Renal cortex interstitium (tissue), 11 donors: ENCODE results near the gene OR51V1. TPM values are rescaled to one million over a fixed set of nuclear protein-coding genes. Genes with fewer than 3 reads are reported as not detected.
"Not testable (repeated sequence)": the region's sequence is repeated elsewhere in the genome, so short reads cannot be mapped to it uniquely, and the experiment has no call there.

Experiments used
- DNase-seq, 11 donors: peaks; one replicate each; pipeline ENCODE4 v3.0.0-alpha.2; 2013; ENCODE audit warnings: low read depth in 9 of 11, low spot score in 4 of 11; ENCODE audit errors: extremely low read depth in 1 of 11
- polyA plus RNA-seq, 3 donors: library from polyadenylated mRNA; unstranded; fragments of 120-200 nt; gene quantifications; one replicate each; pipeline ENCODE4 v1.2.1, GENCODE V29; 2013; ENCODE audit not compliant: insufficient read length in 3 of 3

OR51V1 gene
- polyA plus RNA-seq, 3 donors, result not detected

DNA sequence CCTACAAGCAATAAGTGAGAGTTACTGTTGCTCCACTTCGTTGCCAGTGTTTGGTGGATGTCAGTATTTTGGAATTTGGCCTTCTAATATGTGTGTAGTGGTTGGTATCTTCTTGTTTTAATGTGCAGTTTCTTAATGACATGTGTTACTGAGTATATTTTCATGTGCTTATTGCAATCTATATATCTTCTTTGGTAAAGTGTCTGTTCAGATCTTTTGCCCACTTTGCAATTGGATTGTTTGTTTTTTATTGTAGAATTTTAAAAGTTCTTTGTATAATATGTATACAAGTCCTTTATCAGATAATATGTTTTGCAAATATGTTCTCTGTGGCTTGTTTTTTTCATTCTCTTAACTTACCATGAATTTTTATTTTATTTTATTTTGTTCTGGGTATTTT lies 7.7 kb downstream of the OR51V1 start:
- no peak for DNase-seq

DNA sequence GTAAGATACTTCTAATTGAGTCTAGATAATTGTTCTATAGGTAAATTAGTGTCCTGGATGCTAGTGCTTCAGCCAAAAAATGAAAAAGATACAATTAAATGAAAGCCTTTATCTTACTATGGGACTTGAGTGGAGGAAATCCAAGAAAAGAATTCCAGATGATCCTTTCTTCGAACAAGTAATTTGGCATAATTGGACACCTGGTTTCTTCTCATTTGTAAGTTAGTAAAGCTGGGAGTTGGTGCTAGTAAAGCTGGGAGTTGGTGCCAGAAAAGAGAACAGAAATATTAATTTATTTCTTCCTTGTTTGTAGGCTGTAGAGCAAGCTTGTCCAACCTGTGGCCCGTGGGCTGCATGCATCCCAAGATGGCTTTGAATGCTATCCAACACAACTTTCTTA lies 12.3 kb downstream of the OR51V1 start:
- DNase-seq, result no peak

- DNase-seq, result no peak
Measured at GRCh38 chr11:5178046-5178837, 22.2 kb downstream of the OR51V1 start.

- no peak for DNase-seq
Measured at GRCh38 chr11:5174934-5175333, 25.5 kb downstream of the OR51V1 start.

GRCh38 chr11:5171856-5172255 lies 28.6 kb downstream of the OR51V1 start:
- no peak for DNase-seq

DNA sequence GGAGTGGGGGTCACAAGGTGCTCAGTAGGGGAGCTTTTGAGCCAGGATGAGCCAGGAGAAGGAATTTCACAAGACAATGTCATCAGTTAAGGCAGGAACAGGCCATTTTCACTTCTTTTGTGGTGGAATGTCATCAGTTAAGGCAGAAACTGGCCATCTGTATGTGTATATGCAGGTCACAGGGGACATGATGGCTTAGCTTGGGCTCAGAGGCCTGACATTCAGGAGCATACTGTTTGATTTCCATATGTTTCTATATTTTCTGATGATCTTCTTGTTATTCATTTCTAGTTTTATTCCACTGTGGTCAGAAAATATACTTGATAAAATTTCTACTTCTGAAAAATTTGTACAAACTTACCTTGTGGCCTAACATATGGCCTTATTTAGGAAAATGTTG lies 34.6 kb downstream of the OR51V1 start:
- not testable (repeated sequence) for DNase-seq

GRCh38 chr11:5164807-5165206 lies 35.7 kb downstream of the OR51V1 start:
- DNase-seq, result not testable (repeated sequence)

GRCh38 chr11:5161045-5161444 lies 39.4 kb downstream of the OR51V1 start:
- DNase-seq, result not testable (repeated sequence)

DNA sequence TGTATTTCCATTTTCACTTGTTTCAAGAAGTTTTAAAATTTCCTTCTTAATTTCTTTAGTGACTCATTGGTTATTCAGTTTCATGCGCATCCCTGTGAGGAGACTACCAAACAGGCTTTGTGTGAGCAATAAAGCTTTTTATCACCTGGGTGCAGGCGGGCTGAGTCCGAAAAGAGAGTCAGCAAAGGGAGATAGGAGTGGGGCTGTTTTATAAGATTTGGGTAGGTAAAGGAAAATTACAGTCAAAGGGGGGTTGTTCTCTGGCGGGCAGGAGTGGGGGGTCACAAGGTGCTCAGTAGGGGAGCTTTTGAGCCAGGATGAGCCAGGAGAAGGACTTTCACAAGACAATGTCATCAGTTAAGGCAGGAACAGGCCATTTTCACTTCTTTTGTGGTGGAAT lies 40.3 kb downstream of the OR51V1 start:
- DNase-seq, result not testable (repeated sequence)

DNA sequence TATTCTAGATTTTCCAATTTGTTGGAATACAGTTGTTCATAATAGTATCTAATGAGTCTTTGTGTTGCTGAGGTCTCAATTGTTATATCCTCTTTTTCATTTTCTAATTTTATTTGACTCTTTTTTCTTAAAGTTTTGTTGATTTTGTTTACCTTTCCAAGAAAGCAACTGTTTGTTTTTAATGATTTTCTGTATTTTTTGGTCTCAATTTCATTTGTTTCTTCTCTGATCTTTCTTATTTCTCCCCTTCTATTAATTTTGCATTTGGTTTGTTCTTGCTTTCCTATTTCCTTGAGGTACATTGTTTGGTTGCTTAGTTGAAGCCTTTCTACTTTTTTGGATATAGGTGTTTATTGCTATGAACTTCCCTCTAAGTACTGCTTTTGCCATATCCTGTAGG lies 40.7 kb downstream of the OR51V1 start:
- no peak for DNase-seq

DNA sequence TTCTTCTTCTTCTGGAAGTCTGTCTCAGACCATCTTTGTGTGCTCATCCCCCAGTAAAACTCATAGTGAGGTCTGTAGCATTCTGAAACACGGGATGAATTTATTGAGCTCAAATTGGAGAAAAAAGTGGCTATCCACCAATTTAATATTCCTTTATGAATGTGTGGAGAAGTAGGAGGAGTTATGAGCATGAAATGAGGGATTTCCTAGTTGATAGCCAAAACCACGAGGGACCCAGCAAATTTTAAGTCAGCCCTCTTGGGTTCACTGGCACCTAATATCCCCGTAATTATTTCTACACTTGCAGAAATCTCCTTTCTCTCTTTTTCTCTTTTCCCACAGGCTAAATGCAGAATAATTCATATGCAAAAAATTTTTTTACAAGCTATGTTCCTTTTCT lies 45.8 kb downstream of the OR51V1 start, which contains the start of gene OR52A1:
Gene OR52A1, minus strand, starts transcription at position 101 of the 400 bp plus-strand sequence. CDS start 2,388 bp downstream, outside the sequence.
- DNase-seq, result no peak

GRCh38 chr11:5153574-5154431 lies 46.7 kb downstream of the OR51V1 start:
- DNase-seq, result no peak

GRCh38 chr11:5151713-5152153 lies 48.7 kb downstream of the OR51V1 start:
- DNase-seq, result no peak

Other genes with a start within 250 kb of the OR51V1 start
- not detected for gene OR51A2, start 245.0 kb downstream of the OR51V1 start, polyA plus RNA-seq
- gene OR51L1, start 205.8 kb downstream of the OR51V1 start, polyA plus RNA-seq, result under 1 TPM in 2 of 3 donors, not detected in 1; 0.06 to 0.11 TPM
- not detected for gene OR52J3, start 154.2 kb downstream of the OR51V1 start, polyA plus RNA-seq
- not detected for gene OR52E2, start 141.1 kb downstream of the OR51V1 start, polyA plus RNA-seq
- gene OR52E1, start 131.1 kb downstream of the OR51V1 start, polyA plus RNA-seq, result not detected
- not detected for gene OR52A5, start 62.3 kb downstream of the OR51V1 start, polyA plus RNA-seq
- gene OR52A1, start 45.9 kb downstream of the OR51V1 start, polyA plus RNA-seq, result under 1 TPM in 2 of 3 donors, not detected in 1; 0.01 to 0.05 TPM
- gene HBB, start 26.4 kb upstream of the OR51V1 start, polyA plus RNA-seq, result 100 to 1,000 TPM; 110 to 331 (median 134) TPM
- 1 to 10 TPM; 1.2 to 2.1 (median 1.8) TPM for gene HBD, start 33.8 kb upstream of the OR51V1 start, polyA plus RNA-seq
- gene HBG1, start 49.2 kb upstream of the OR51V1 start, polyA plus RNA-seq, result 100 to 1,000 TPM; 304 to 877 (median 766) TPM
- 1,000 to 10,000 TPM; 1,167 to 4,071 (median 1,615) TPM for gene HBG2, start 54.1 kb upstream of the OR51V1 start, polyA plus RNA-seq
- gene HBE1, start 69.3 kb upstream of the OR51V1 start, polyA plus RNA-seq, result 10 to 100 TPM in 1 of 3 donors, 1 to 10 TPM in 2; 2.4 to 26.1 (median 9.6) TPM
- gene OR51B4, start 101.3 kb upstream of the OR51V1 start, polyA plus RNA-seq, result under 1 TPM in 2 of 3 donors, not detected in 1; 0.11 to 0.27 TPM
- not detected for gene OR51B2, start 123.6 kb upstream of the OR51V1 start, polyA plus RNA-seq
- gene OR51B5, start 142.8 kb upstream of the OR51V1 start, polyA plus RNA-seq, result under 1 TPM; 0.33 to 0.56 (median 0.50) TPM
- gene OR51B6, start 150.8 kb upstream of the OR51V1 start, polyA plus RNA-seq, result not detected
- not detected for gene OR51M1, start 183.1 kb upstream of the OR51V1 start, polyA plus RNA-seq
- gene OR51Q1, start 221.4 kb upstream of the OR51V1 start, polyA plus RNA-seq, result not detected
- gene OR51I1, start 240.8 kb upstream of the OR51V1 start, polyA plus RNA-seq, result not detected
- gene OR51I2, start 248.6 kb upstream of the OR51V1 start, polyA plus RNA-seq, result under 1 TPM in 1 of 3 donors, not detected in 2; 0.09 TPM